Natural killer cell (primary cell): Measurements from ENCODE around the gene HTR5A. TPM values are rescaled to one million over a fixed set of nuclear protein-coding genes. Genes with fewer than 3 reads are reported as not detected.

Source experiments
- ATAC-seq, 3 donors: fragments of 150-1000 bp in 2 of 3; fragments of 200-7000 bp in 1 of 3; cut with Tn5 transposase; 1 replicate in 1 of 3; 2 replicates in 2 of 3; pipeline ENCODE4 v1.10.0; 2021; ENCODE audit warnings: mild to moderate bottlenecking in 2 of 3, moderate library complexity in 2 of 3
- DNase-seq, 2 donors: peaks; one replicate each; pipeline versions ENCODE4 v3.0.0 to v3.0.0-alpha.2; 2013 to 2021; ENCODE audit warnings: mixed read lengths in 1 of 2
- H3K27ac ChIP-seq: one replicate; pipeline ENCODE4 v1.5.1; 2013; ENCODE audit warnings: mild to moderate bottlenecking, low read length
- H3K27me3 ChIP-seq: one replicate; pipeline ENCODE4 v1.6.1; 2013; ENCODE audit warnings: low read length; ENCODE audit not compliant: control insufficient read depth, insufficient read depth
- H3K36me3 ChIP-seq: one replicate; pipeline ENCODE4 v1.6.1; 2013; ENCODE audit warnings: low read length; ENCODE audit not compliant: control insufficient read depth, insufficient read depth
- H3K4me1 ChIP-seq: one replicate; pipeline ENCODE4 v1.6.1; 2013; ENCODE audit warnings: low read length; ENCODE audit not compliant: control insufficient read depth, insufficient read depth
- H3K4me3 ChIP-seq: one replicate; pipeline ENCODE4 v1.5.1; 2013; ENCODE audit warnings: low read length
- H3K9me3 ChIP-seq: one replicate; pipeline ENCODE4 v1.6.1; 2013; ENCODE audit warnings: low read length; ENCODE audit not compliant: control insufficient read depth, insufficient read depth
- H3K27ac Mint-ChIP-seq, 2 donors: one replicate each; pipeline ENCODE4 v1.8.0; 2022; ENCODE audit warnings: mild to moderate bottlenecking in 2 of 2, mixed read lengths in 2 of 2, moderate library complexity in 1 of 2
- H3K27me3 Mint-ChIP-seq, 2 donors: one replicate each; pipeline ENCODE4 v1.8.0; 2022; ENCODE audit warnings: low read depth in 2 of 2, mixed read lengths in 2 of 2
- H3K36me3 Mint-ChIP-seq: one replicate; pipeline ENCODE4 v1.8.0; 2022; ENCODE audit warnings: mixed read lengths
- H3K4me1 Mint-ChIP-seq, 2 donors: one replicate each; pipeline ENCODE4 v1.8.0; 2022; ENCODE audit warnings: mixed read lengths in 2 of 2
- H3K4me3 Mint-ChIP-seq: one replicate; pipeline ENCODE4 v1.8.0; 2022; ENCODE audit warnings: mild to moderate bottlenecking, moderate library complexity, mixed read lengths
- H3K9me3 Mint-ChIP-seq, 2 donors: one replicate each; pipeline ENCODE4 v1.8.0; 2022; ENCODE audit warnings: mixed read lengths in 2 of 2
- WGBS: methylation state at CpG from one replicate; pipeline ENCODE4 v1.1.7; 2013; ENCODE audit warnings: missing lambda C conversion rate; ENCODE audit not compliant: insufficient coverage; 5-methylcytosine and 5-hydroxymethylcytosine counted together
- intact Hi-C: fragments of 100-400 bp; cut with micrococcal nuclease; formaldehyde crosslinking; loops from one replicate; pipeline ENCODE4 v1.14.2; 2022
- total RNA-seq, 4 donors: library from RNA; stranded (reverse); fragments of 120-200 nt in 1 of 4; gene quantifications; one replicate each; pipeline versions ENCODE4 v1.2.3 to v1.2.4, GENCODE V29; 2013 to 2022
- TF ChIP-seq, protein P1 (sequence below): fragments of 200-600 bp; IDR thresholded peaks from one replicate; pipeline ENCODE4 v1.8.0; 2022; ENCODE audit warnings: antibody characterized with exemption

Gene HTR5A
- total RNA-seq, 3 donors from 2014 or later (not counting 1 experiment from before 2014, with no cell fraction given) = not detected

DNA sequence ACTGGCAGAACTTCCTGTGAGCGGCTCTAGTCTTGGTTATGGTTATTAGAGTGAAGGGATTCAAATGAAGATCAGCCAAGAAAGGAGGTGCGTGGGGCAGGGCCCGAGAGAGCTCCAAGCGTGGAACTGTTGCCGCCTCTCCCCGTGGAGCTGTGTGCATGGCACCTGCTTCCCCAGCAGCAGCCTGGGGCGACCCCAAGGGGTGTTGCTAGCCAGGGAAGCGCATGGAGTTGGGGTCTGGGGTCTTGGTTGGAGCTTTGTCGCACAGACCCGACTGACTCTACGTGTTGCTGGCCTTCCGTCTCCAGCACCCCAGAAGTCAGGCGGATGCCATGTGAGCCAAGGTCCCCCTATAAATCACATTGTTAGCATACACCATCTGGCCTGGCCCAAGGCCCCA is 61.0 kb downstream of the HTR5A start:
- TF ChIP-seq, protein P1, sequence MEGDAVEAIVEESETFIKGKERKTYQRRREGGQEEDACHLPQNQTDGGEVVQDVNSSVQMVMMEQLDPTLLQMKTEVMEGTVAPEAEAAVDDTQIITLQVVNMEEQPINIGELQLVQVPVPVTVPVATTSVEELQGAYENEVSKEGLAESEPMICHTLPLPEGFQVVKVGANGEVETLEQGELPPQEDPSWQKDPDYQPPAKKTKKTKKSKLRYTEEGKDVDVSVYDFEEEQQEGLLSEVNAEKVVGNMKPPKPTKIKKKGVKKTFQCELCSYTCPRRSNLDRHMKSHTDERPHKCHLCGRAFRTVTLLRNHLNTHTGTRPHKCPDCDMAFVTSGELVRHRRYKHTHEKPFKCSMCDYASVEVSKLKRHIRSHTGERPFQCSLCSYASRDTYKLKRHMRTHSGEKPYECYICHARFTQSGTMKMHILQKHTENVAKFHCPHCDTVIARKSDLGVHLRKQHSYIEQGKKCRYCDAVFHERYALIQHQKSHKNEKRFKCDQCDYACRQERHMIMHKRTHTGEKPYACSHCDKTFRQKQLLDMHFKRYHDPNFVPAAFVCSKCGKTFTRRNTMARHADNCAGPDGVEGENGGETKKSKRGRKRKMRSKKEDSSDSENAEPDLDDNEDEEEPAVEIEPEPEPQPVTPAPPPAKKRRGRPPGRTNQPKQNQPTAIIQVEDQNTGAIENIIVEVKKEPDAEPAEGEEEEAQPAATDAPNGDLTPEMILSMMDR = no peak
- Mint-ChIP-seq H3K27ac (no peak overlapping the region), H3K4me3 (no peak overlapping the region), H3K4me1 (no peaks in the 10 kb centered on the region), H3K27me3 (peaks cover 4 to 6% of the 10 kb centered on the region in 2 donors), H3K9me3 (no peaks in the 10 kb centered on the region), H3K36me3 (no peaks in the 10 kb centered on the region)
- H3K36me3 ChIP-seq = no peaks in the 10 kb centered on the region
- no peak for ATAC-seq
- H3K9me3 ChIP-seq = no peaks in the 10 kb centered on the region
- H3K27ac ChIP-seq = no peak overlapping the region
- no peak overlapping the region for H3K4me3 ChIP-seq
- no peaks in the 10 kb centered on the region for H3K4me1 ChIP-seq
- intact Hi-C loops = no loop called here
- no peaks in the 10 kb centered on the region for H3K27me3 ChIP-seq
- no peak for DNase-seq
- WGBS = 89% methylated on average over 13 of the region's 13 CpGs

DNA sequence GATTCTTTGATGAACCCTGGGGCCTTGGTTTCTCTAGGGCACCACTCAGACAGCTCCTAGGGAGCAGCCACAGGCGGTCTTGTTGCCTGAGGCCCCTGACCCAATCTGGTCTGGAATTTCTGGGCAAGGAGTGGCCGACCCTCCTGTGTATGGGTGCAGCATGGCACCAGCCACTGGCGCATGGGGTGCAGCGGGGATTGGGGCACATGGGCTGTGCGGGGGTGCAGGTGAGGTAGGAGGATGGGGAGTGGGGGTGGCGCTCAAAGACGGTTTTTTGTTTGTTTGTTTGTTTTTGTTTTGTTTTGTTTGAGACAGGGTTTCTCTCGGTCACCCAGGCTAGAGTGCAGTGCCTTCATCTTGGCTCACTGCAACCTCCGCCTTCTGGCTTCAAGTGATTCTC is 62.3 kb downstream of the HTR5A start:
- Histone ChIP-seq H3K9me3 (no peaks in the 10 kb centered on the region), H3K4me3 (no peak overlapping the region), H3K36me3 (no peaks in the 10 kb centered on the region), H3K27ac (no peak overlapping the region), H3K27me3 (no peaks in the 10 kb centered on the region), H3K4me1 (no peaks in the 10 kb centered on the region)
- no peaks in the 10 kb centered on the region for H3K9me3 Mint-ChIP-seq
- DNase-seq (no peak), ATAC-seq (no peak)
- TF ChIP-seq, protein P1 = no peak
- no peak overlapping the region for H3K27ac Mint-ChIP-seq
- H3K4me3 Mint-ChIP-seq = no peak overlapping the region
- peaks cover 5 to 6% of the 10 kb centered on the region in 2 donors for H3K27me3 Mint-ChIP-seq
- WGBS = 85% methylated on average over 9 of the region's 9 CpGs
- no peaks in the 10 kb centered on the region for H3K36me3 Mint-ChIP-seq
- intact Hi-C loops = no loop called here
- H3K4me1 Mint-ChIP-seq = no peaks in the 10 kb centered on the region

DNA sequence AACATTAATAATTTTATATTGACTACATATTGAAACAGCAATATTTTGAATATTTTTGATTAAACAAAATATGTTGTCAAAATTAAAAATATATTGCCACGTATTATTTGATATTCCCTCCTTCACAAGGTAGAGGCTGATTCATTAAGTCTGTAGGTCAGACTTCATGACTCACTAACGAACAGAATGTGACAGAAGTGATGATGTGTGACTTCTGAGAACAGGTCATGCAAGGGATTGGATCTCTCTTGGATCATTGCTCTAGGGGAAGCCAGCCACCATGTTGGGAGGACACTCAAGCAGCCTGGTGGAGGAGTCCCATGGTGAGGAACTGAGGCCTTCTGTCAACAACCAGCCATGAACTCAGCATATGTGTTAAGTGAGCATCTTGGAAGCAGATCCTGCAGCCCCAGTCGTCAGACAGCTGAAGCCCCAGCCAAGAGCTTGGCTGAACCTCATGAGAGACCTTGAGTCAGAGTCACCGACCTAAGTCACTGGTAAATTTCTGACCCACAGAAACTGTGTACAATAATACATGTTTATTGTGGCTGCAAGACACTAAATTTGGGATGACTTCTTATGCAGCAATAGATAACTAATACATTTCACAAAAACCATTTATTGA is 66.6 kb downstream of the HTR5A start:
- Mint-ChIP-seq H3K27ac (no peak overlapping the region), H3K4me3 (no peak overlapping the region), H3K27me3 (peaks cover 16 to 20% of the 10 kb centered on the region in 2 donors), H3K36me3 (no peaks in the 10 kb centered on the region), H3K4me1 (no peaks in the 10 kb centered on the region), H3K9me3 (no peaks in the 10 kb centered on the region)
- Histone ChIP-seq H3K27ac (no peak overlapping the region), H3K36me3 (no peaks in the 10 kb centered on the region), H3K4me3 (no peak overlapping the region), H3K9me3 (no peaks in the 10 kb centered on the region), H3K4me1 (no peaks in the 10 kb centered on the region), H3K27me3 (no peaks in the 10 kb centered on the region)
- DNase-seq (no peak), ATAC-seq (no peak)
- TF ChIP-seq, protein P1 = no peak
- 76% methylated on average over 3 of the region's 4 CpGs for WGBS
- intact Hi-C loops = no loop called here

Other genes starting within 250 kb of the HTR5A start
- 10 to 100 TPM in 2 of 3 donors, 1 to 10 TPM in 1; 8.7 to 13.8 (median 11.2) TPM for gene PAXIP1, start 67.2 kb upstream of the HTR5A start, total RNA-seq
- gene INSIG1, start 227.6 kb downstream of the HTR5A start, total RNA-seq = 100 to 1,000 TPM in 1 of 3 donors, 10 to 100 TPM in 2; 66.7 to 115 (median 84.5) TPM